Measurements from ENCODE around the gene IRF2BPL.

IRF2BPL gene

DNA sequence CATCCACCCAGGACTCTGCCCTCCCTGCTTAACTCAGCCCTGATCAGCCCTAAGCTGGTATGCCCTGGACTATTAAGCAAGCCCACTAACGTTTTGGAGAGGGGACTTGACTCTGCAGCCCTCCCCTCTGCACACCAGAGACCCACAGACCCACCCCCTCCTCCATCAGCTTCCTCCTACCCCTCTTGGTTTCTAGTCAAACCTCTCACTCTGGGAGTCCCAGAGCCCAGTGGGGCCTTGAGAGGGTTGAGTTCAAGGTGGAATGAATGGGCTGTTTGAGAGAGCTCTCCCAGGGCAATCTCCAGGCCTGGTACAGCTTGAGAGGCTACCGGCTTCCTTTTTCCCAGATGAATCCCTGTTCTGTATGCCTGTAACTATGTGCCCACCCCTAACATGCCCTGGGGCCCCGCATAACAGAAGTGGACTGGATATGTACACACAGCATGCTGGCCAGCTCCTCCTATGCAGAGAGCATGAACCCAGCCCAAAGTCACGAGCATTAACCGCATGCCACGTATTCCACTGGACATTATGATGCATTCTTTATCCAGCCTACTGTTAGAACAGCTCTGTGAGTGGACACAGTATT, 43.6 kb downstream of the IRF2BPL start:
- no peak for DNase-seq

- no peak for DNase-seq
Observed at GRCh38 chr14:76984297-76984696, 44.2 kb downstream of the IRF2BPL start.

- DNase-seq, result no peak
Observed at GRCh38 chr14:76981670-76982069, 46.8 kb downstream of the IRF2BPL start.

DNA sequence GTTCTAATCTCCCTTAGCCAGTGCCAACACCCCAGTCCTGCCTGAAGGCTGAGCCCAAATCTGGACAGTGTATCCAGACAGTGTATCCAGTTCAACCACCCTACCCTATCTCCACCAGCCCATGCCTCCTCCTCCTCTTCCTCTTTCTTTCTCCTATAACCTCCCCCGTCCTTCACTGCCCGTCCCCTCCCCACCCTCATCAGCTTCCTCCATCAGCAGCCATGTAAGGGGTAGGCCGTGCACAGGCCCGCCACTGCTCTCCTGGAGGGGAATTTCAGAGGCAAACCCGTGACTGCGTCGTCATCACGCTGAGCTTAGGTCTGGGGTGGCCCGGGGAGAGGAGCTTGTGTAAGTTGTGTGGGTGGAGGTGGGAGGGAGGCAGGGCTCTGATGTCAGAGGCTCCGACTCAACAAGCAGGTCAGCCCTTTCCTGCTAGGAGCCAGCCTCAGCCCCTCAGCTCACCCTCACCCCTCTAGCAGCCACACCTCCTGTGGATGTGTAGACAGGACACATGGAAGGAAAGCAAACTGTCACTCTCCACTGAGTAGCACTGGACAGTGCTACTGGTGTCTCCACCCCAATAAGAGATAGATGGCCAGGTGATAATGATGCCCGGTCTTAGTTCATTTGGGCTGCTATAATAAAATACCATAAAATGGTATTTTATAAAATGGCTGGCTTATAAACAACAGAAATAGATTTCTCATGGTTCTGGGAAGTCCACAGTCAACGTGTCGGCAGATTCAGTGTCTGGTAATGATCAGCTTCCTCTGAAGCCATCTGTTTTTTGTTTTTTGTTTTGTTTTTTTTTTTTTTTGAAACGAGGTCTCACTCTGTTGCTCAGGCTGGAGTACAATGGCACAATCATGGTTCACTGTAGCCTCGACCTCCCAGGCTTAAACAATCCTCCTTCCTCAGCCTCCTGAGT, 50.5 kb downstream of the IRF2BPL start:
- peak; percentile 86 to 95 for DNase-seq

DNA sequence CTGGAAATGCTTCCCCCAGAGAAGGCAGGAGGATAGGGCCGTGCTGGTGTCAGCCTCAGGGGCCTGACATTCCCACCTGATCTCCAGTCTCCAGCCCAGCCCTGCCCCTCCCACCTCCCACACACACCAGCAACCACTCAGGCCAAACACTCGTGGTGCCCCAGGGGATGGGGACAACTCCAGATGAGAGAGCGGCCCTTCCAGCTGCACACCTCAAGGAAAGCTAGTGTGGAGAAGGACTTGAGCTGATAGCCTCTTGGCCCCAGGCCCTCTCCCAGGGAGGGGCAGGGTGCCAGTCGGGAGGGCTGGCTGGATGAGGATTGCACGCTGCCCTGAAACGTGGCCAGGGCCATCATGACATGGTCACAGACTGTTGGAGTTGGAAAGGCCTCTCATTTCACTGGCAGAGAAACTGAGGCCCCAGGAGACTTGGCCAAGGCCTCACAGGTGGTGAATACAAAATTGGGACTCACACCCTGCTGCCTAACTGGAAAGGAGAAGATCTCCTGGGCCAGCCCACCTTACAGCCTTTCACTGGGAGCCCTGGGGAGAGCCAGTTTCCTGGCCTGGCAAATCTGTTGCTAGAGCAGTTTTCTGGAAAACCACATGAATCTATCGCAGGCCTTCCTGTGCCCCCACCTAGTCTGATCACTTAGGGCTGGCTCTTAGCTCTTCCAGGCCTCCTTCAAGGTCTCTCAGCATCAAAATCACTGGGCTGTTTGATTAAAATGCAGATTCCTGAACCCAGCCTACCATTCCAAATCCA, 52.1 kb downstream of the IRF2BPL start:
- DNase-seq, result no peak

DNA sequence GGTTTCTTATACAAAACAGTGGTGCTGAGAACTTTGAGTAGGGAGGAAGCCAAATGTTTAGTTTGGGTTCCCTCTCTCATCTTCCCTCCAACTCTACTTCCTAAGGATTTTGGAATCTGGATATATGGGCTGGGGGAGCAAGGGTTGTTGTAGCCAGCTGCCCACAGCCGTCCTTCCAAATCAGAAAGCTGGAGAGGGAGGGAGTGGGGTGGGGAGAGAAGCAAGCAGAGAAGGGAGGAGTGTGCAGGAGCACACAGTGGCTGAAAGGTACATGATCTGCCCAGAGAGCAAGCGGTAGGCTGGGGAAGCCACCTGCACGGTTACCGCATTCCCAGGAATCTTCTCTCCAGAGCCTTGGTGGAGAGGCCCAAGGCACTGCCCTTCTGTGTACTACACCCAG, 52.7 kb downstream of the IRF2BPL start:
- no peak for DNase-seq

DNA sequence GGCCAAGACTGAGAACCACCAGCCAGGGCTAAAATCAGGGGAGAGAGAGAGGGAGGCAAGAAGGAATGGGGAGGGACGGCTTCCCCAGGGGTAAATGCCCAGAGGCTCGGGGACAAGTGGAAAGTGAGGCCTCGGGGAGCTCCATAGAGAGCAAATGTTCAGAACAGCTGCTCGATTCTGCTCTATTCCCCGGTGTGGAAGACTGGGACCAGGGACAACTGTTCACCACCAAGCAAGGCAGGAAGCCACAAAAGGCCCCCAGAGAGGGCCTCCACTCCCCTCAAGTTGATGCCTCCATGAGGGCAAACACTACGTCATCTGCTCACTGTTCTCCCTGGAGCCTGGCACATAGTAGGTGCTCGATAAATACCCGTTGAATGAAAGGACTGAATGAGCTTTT, 53.5 kb downstream of the IRF2BPL start:
- DNase-seq, result no peak
